HG03469 (cell line): ENCODE measurements around the gene SLC35F3.
"Not testable (repeated sequence)": the region's sequence is repeated elsewhere in the genome, so short reads cannot be mapped to it uniquely, and the experiment has no call there.

ENCODE experiments used
- ATAC-seq: cut with Tn5 transposase; IDR thresholded peaks from one replicate; pipeline ENCODE4 v1.9.1; 2021; ENCODE audit warnings: mild to moderate bottlenecking, moderate library complexity, moderate number of reproducible peaks; ENCODE audit not compliant: unreplicated experiment

SLC35F3 gene

DNA sequence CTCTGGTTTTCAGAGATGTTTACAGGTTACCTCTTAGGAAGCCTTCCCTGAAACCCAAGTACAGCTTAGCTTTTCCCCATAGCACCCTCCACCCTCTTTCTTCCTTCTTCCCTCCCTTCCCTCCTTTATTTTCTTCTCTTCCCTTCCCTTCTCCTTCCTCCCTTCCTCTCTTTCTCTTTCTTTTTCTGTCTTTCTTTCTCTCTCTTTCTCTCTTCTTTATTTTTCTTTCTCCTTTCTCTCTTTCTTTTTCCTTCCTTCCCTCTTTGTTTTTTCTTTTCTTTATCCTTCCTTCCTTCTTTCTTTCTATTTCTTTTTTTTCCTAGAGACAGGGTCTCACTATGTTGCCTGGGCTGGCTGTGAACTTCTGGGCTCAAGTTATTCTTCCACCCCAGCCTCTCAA, 231.6 kb downstream of the SLC35F3 start:
- no peak for ATAC-seq

DNA sequence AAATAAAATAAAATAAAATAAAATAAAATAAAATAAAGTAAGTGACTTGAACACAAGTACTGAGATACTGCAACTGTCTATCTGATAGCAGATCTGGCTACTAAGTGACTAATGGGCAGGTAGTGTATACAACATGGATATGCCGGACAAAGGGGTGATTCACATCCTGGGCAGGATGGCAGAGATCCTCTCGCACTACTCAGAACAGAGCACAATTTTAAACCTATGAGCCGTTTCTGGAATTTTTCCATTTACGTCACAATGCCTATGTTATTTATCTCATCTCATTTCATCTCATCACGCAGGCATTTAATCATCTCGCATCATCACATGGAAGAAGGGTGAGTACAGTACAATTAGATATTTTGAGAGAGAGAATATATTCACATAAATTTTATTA, 235.5 kb downstream of the SLC35F3 start:
- ATAC-seq = no peak

DNA sequence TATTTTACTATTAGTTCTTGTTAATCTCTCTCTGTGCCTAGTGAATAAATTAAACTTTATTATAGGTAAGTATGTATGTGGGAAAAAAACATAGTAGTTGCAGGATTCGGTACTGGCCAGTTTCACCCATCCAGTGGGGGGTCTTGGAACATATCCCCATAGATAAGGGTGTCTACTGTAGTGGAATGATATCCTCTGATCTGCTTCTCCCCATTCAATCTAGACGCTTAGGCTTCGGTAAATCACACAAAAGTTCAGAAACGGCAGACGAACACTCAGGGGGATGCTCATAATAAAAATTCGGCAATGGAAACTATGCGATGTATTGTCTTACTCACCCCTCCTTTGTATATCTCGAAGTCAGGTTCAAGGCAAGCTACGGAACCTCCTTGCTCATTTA, 235.9 kb downstream of the SLC35F3 start:
- no peak for ATAC-seq

DNA sequence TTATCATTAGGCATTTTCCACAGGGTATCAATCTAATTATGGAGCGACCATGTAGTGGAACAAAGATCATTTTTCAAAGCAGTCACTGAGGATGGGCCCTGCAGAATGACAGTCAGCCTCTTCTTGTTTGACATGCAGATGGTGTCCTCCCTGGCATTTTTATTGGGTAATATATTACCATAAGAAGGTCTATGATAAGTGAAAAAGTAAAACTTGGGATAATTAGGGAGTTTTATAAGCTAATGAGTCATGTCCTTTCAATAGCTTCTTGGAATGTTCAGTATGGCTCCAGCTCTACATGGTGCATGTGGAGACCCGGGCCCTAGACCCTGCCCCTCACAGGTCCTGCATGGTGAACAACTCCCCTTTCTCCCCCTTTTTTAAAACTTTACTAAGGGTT, 236.5 kb downstream of the SLC35F3 start:
- no peak for ATAC-seq

DNA sequence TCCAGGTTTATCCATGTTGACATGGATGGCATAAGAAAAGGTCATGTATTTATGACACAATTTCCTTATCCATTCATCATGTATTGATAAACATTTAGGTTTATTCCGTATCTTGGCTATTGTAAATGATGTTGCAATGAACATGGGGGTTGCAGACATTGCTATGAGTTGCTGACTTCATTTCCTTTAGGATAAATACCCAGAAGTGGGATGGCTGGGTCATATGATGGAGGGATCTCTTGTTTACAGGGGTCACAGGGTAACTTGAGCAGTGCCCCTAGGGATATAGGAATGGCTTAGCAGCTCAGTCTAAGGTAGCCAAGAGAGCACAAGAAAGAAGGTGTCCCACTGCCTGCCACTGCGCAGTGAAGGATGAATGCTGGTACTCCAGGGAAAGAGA, 239.2 kb downstream of the SLC35F3 start:
- ATAC-seq = no peak

DNA sequence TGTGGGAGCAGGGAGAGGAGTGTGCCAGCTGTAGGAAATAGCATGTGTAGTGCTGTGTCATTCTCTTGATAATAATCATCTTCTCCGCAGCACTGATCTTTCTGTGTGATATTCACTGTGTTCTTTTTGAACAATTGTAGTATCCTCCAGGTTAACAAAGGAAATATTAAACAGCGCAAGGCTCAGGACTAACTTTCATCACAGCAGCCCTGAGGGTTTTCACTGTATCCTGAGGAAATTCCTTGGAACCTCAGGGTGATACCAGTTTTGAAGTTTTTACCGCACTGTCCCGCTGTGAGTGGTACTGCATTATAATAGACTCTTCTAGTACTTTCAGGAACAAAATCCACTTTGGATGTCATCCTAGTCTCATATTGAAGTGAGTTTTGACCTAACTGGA, 240.4 kb downstream of the SLC35F3 start:
- no peak for ATAC-seq

DNA sequence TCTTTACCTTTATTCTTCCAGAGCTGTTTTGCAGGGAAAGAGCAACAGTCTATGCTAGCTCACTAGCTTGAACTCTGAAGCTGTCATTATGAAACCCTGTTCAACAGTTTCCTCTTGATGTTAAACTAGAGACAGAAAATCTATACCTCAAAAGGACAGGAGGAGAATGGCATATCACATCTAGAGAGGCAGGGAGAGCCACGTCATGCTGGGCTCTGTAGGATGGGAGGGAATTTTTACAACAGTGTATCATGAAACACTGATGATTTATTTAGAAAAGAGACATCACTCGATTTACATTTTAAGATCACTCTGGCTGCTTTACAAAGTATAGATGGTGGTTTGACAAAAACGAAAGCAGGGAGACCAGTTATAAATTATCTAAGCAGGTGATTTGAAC, 243.9 kb downstream of the SLC35F3 start:
- ATAC-seq = no peak

DNA sequence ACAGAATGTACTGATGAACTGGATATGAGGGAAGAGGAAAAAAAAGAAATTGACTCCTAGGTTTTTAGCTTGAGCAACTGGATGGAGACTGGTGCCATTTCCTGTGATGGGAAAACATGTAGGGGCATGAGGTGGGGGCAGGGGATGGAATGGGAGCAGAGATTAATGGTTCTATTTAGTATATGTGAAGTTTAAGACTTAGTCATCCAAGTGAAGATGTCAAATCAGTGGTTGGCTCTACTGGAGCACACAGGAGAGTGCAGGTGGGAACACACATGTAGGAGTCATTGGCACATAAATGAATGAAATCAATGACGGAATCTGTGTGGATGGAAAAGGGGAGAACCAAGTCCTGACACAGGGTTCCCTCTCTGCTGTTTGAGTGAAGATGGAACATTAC, 244.3 kb downstream of the SLC35F3 start:
- no peak for ATAC-seq

DNA sequence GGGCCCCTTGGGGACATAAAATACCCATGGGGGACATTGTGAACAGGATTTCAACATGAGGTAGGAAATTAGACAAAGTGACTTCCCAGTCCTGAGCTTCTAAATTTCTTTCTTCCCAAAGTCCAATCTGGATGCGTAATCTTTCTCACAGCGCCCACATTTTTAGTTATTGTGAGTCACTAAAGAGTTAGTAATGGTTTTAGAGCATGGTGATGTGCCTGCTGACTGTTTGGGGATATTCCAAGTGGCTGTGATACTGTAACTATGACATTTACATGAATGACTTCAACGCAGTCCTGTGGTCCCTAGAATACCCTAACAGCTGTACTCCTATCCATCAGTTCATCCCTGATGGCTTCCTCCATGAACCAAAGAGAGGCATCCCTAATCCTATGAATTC, 244.7 kb downstream of the SLC35F3 start:
- no peak for ATAC-seq

DNA sequence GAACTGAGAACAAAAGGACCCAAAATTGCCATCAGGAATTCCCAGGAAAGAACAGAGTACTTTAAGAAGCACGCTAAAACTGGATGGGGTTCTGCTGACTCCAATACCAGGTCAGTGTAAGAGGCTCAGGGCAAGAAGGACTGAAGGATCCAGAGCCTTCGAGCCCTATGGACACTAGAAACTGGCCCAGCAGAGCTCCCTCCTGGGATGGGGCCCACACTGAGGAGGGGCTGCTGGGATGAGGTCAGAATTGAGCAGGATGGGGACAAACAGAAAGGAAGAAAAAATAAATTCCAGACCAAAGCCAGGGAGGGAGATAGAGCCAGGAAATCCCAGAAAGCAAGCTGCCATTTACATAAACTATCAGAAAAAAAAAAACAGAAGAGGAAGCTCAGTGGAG, 246.4 kb downstream of the SLC35F3 start:
- no peak for ATAC-seq

DNA sequence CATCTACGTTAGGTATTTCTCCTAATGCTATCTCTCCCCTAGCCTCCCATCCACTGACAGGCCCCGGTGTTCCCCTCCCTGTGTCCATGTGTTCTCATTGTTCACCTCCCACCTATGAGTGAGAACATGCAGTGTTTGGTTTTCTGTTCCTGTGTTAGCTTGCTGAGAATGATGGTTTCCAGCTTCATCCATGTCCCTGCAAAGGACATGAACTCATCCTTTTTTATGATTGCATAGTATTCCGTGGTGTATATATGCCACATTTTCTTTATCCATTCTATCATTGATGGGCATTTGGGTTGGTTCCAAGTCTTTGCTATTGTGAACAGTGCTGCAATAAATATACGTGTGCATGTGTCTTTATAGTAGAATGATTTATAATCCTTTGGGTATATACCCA, 247.9 kb downstream of the SLC35F3 start:
- ATAC-seq = not testable (repeated sequence)

DNA sequence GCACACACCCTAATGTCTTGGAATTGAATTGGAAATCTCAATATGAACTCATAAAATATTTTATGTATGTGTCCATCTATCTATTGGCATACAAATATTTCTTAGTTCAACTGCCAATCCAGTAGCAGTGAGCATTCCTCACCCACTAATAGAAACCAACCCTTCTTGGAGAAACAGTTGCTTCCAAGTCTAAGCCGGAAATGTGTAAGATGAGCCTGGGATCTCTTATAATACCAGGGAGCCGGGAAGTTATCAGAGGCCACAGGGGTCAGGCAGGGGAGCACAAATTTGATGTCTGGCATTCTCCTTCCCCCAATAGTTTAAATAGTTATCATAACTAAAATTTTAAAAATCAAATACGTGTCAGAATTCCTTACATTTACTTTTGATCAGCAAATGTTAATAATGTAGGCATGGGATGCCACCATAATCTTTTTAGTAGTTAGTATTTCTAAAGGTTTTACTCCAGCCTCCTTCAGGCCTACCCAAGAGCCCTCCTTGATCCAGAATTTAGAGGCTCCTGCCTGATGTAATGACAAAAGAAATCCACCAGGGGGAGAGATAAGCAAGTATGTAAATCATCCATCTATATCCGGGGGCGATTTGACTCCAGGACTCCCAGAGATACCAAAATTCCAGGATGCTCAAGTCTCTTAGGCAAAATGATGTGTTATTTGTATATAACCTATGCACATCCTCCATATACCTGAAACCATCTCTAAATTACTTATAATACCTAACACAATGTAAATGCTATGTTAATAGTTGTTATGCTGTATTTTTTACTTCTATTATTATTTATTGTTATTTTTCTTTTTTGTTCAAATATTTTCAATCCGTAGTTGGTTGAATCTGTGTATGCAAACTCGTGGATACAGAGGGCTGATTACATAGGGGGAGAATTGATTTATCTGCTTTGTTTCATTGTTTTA, 250.1 kb downstream of the SLC35F3 start:
- ATAC-seq = no peak

DNA sequence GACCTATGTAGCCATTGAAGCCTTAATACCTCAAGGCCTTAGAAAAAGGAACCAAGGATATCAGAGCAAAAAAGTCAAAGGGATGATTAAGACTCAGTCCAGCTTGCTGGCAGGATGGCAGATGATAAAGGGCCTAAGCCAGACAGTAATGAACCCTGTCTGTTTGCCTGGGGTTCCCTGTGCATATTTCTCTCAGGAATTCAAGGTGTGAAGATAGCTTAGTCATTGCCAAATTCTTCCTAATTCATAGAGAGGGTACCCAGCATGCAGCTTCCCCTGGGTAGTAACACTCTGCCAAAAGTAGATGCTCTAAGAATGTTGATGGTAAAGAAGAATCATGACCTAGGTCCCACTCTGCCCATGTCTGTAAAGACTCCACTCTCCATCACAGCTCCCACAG, 258.2 kb downstream of the SLC35F3 start:
- no peak for ATAC-seq

DNA sequence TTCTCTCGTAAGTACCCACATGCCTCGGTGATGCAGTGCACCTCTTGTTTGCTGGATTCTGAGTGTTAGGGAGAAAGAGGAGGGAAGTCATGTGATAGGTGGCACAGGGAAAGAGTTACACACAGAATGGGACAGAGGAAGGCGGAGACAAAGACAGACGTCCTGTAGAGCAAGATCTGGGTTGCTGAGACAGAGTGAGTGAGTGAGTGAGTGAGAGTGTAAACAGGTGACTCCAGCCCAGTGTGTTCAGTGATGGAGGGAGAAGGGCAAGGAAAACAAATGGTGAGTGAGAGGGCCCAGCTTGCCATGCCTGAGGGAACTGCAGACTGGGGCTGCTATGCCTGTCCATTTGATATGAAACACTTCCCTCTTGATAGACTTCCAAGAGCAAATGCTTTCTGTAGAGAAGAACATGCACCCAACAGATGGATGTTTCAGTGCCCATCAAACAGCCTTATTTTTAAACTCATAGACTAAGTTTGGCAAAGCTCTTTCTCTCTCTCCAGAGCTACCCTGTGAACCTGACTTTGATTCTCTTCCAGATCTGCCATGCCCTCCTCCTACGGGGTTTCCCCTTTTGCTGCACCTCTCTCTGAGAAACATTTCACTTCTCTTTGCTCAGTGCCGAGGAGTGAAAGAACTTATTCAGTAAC, 258.9 kb downstream of the SLC35F3 start:
- ATAC-seq = no peak

DNA sequence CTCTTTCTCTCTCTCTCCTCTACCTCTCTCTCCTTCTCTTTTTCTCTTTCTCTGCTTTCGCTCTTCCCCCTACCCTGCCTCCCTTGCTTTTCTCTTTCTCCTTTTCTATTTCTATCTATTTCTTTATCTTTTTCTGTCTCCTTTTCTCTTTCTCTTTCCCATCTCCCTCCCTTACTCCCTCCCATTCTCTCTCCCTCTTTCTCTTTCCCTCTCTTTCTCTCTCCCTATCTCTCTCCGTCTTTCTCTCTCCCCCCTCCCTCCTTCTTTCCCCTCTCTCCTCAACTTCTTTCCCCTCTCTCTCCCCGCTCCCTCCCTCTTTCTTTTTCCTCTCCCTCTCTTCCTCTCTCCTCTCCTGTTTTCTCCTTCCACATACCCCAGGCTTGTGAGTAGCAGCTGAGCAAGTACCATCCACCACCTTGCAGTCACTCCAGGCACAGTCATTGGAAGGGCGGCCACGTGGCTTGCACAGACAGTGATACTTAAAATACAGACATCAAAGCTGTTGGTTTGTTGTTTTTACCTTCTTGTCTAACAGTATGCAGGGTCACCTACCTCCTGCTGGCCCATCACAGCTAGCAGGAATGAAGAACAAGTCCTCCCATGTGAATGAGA, 259.7 kb downstream of the SLC35F3 start:
- no peak for ATAC-seq

DNA sequence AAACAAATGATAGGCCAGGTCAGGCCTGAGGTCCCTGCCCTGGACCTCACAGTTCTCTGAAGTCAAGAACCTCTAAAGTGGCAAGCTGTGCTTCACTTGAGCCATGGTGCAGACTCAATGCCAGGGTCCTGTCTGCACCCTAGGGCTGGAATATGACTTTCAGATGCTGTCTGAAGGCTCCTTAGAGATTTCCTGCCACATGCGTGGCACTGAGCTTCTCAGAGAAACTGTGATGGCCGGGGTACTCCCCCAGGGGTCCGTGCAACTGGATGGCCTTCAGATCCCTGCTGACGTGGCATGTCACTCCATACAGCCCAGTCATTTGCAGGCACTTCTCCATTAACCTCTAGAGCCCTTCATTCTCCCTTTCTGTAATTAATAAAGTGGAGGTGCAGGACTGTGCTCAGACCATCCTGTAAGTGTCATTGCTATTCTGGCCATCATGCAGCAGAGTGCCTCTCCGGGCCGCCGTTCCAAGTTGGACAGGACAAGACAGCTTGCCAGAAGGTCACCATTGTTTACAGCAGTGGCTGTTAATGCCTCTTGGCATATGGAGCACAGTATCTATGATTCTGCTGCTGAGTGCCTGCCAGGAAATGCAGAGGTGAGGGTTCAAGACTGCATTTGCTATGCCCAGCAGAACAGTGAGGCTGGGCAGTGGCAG, 263.7 kb downstream of the SLC35F3 start:
- ATAC-seq = no peak

DNA sequence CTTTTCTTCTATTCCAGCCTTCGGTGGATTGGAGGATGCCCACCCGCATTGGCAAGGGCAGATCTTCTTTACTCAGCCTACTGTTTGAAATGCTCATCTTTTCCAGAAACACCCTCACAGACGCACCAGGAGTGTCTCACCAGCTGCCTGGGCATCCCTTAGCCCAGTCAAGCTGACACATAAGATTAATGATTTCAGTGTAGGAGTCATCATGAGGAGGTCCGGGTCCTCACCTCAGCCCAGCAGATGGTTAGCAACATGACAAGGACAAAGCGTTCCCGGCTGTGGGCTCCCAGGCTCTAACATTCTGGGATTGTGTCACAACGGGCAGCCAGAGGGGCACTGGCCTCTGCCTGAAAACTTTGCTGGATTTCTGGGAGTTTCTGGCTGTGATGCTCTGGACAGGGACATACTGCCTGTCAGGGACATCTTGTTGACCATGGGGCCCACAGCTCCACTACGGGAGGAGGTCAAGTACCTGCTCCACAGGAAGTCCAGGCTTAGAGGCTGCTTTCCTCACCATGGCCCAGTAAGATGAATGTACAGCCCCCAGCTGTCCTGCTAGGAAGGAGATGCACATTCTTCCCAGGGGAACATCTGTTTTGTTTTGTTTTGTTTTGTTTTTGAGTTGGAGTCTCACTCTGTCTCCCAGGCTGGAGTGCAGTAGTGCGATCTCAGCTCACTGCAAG, 264.8 kb downstream of the SLC35F3 start:
- ATAC-seq = no peak

DNA sequence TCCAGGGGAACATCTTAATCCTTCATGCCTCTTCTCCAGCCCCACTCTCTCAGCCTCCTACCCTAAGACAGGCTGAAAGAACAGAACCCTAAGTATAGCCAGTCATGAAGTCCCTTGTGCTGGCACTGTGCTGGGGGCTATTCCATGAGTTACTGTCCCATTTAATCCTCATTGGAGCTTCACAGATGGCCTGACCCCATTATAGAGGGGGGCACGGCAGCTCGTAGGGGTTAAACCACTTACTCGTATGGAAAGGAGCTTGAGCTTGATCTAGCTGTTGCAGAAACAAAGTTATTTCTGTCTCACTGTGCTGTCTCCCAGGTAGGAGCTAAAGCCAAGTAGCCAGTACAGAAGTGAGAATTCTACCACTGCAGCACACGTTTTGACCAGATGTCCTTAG, 265.6 kb downstream of the SLC35F3 start:
- ATAC-seq = no peak

DNA sequence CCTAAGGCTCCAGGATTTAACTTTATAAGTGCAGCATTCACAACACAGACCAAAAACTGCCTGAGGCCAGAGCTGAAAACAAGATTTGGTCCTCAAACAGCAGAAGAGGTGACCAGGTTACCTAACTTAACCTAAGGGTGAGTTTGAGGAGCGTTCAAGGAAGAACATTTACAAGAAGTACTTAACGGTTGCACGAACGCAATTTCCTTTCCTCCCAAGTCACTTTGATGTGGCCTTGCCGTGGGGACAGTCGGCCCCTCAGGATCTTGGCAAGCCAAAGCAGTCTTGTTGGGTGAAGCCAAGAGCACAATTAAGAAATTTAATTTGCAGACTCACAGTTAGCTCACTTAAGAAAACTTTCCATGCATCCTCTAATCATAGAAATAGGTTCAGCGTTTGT, 266.1 kb downstream of the SLC35F3 start:
- ATAC-seq = no peak

DNA sequence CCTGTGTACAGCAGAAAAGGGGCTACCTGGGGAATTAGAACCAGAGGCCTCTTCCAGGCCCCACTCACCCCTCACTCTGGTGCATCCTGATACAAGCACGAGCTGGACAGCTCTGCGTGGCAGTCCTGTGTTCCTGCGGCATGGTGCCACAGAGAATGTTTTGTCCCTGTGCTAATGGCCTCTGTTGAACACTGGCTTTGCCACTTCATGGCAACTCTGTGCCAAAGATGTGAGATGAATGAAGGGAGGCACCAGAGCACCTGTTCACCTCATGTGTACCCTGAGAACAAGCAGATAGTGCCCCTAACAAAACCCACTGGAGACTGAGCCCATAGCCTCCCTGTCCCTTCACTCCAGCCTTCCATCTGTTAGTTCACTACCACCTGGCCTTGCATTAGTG, 269.5 kb downstream of the SLC35F3 start:
- ATAC-seq = no peak

DNA sequence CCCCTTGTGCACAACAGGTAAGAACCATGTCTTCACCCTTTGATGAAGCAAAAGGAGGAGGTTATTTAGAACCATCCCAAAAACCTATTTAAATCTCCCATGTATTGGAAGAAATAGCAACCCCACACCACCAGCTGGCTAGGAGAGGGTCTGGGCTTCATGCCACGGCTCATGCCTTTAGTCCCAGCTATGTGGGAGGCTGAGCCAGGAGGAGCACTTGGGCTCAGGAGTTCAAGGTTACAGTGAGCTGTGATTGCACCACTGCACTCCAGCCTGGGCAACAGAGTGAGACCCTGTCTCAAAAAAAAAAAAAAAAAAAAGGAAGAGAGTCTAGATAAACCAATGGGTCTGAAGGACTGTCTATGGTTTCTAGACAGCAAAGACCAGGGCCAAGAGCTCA, 270.9 kb downstream of the SLC35F3 start:
- ATAC-seq = no peak
